ENCODE data around the gene HECA.
"Not testable (repeated sequence)": the region's sequence is repeated elsewhere in the genome, so short reads cannot be mapped to it uniquely, and the experiment has no call there.

DNA sequence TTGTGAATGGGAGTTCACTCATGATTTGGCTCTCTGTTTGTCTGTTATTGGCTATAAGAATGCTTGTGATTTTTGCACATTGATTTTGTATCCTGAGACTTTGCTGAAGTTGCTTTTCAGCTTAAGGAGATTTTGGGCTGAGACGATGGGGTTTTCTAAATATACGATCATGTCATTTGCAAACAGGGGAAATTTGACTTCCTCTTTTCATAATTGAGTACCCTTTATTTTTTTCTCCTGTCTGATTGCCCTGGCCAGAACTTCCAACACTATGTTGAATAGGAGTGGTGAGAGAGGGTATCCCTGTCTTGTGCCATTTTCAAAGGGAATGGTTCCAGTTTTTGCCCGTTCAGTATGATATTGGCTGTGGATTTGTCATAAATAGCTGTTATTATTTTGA is 12.1 kb upstream of the HECA start:
- not testable (repeated sequence) for TF ChIP-seq CTCF (IDR thresholded peaks at IDR 0.05; ENCODE audit: insufficient read depth, low read length, poor library complexity, severe bottlenecking); EZH2phosphoT487 (conservative IDR thresholded peaks at IDR 0.05; ENCODE audit: low read length)
